ENCODE measurements around the gene MCHR1. TPM values are rescaled to one million over a fixed set of nuclear protein-coding genes. Genes with fewer than 3 reads are reported as not detected.

Gene MCHR1
- total and polyA plus RNA-seq, 2 of the 13 experiments (the other 11 are each of a cell fraction or from before 2014, with no cell fraction given): 0.40 to 0.83 TPM

DNA sequence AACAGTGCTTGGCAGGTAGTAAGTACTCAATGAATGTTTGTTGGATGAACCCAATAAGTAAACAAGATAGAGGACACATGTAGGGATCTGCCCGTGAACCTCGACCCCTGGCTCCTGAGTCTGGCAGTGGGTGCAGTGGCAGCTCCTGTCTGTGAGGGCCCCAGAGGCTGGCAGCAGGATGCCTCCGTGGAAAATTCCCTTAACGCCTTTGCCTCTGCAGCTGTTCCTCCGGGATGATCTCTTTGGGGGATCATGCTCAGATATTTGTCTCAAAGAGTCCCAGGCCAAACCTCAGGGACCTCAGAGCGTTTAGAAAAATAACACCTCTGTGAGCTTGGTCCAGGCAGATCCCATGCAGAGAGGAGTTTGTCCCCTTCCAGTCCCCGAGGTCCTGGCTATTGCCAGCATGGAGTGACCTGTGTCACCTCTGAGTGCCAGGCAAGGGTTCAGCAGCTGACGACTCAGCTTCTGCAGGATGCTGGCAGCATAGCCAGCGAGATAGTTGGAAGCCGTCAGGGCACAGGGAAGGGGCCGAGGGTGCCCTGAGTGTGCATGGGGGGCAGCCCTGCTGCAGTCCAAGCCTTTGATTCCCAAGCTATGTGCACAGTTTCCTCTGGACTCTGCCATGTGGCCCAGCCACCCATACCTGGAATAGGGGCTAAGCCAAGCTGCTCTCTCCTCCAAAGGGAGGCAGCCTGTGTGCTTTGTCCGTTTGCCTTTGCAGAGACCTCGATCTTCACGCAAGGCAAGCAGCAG, 613 bp upstream of the MCHR1 start (continued):
- TF ChIP-seq, protein P1, sequence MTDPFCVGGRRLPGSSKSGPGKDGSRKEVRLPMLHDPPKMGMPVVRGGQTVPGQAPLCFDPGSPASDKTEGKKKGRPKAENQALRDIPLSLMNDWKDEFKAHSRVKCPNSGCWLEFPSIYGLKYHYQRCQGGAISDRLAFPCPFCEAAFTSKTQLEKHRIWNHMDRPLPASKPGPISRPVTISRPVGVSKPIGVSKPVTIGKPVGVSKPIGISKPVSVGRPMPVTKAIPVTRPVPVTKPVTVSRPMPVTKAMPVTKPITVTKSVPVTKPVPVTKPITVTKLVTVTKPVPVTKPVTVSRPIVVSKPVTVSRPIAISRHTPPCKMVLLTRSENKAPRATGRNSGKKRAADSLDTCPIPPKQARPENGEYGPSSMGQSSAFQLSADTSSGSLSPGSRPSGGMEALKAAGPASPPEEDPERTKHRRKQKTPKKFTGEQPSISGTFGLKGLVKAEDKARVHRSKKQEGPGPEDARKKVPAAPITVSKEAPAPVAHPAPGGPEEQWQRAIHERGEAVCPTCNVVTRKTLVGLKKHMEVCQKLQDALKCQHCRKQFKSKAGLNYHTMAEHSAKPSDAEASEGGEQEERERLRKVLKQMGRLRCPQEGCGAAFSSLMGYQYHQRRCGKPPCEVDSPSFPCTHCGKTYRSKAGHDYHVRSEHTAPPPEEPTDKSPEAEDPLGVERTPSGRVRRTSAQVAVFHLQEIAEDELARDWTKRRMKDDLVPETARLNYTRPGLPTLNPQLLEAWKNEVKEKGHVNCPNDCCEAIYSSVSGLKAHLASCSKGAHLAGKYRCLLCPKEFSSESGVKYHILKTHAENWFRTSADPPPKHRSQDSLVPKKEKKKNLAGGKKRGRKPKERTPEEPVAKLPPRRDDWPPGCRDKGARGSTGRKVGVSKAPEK (CRISPR knock-in tag; IDR thresholded peaks at IDR 0.05; ENCODE audit: borderline replicate concordance): 0 out of 2 replicates have a peak, but pooled peaks have one; percentile 19
- TF ChIP-seq HDAC2 (CRISPR knock-in tag; IDR thresholded peaks at IDR 0.05) (0 out of 2 replicates have a peak, but pooled peaks have one; percentile 1), ZNF513 (CRISPR knock-in tag; conservative IDR thresholded peaks at IDR 0.05) (no peak), KAT8 (CRISPR knock-in tag; IDR thresholded peaks at IDR 0.05) (no peak), AHR (CRISPR knock-in tag; IDR thresholded peaks at IDR 0.05) (no peak), TFDP1 (CRISPR knock-in tag; IDR thresholded peaks at IDR 0.05; ENCODE audit: borderline replicate concordance) (no peak), ZNF687 (CRISPR knock-in tag; IDR thresholded peaks at IDR 0.05) (peak; percentile 66), TBL1XR1 (IDR thresholded peaks at IDR 0.05; ENCODE audit: borderline replicate concordance, low read length, partially characterized antibody) (no peak), ARID3A (IDR thresholded peaks at IDR 0.05; ENCODE audit: low read depth, low read length) (0 out of 2 replicates have a peak, but pooled peaks have one; percentile 29), FOXA1 (IDR thresholded peaks at IDR 0.05) (no peak), FOXA1 (CRISPR knock-in tag; IDR thresholded peaks at IDR 0.05) (peak; percentile 45; the same call in 1 of the 2 replicates), TBX3 (IDR thresholded peaks at IDR 0.05; ENCODE audit: borderline replicate concordance) (no peak), JUNB (CRISPR knock-in tag; IDR thresholded peaks at IDR 0.05; ENCODE audit: borderline replicate concordance) (no peak), NONO (IDR thresholded peaks at IDR 0.05) (no peak), NONO (CRISPR knock-in tag; conservative IDR thresholded peaks at IDR 0.05) (no peak)
- TF ChIP-seq, protein P2, sequence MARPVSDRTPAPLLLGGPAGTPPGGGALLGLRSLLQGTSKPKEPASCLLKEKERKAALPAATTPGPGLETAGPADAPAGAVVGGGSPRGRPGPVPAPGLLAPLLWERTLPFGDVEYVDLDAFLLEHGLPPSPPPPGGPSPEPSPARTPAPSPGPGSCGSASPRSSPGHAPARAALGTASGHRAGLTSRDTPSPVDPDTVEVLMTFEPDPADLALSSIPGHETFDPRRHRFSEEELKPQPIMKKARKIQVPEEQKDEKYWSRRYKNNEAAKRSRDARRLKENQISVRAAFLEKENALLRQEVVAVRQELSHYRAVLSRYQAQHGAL (CRISPR knock-in tag; IDR thresholded peaks at IDR 0.05; ENCODE audit: not compliant biosample characterization): no peak

Data from HepG2 (cell line).